Measurements from ENCODE around the gene PACSIN3. TPM values are rescaled to one million over a fixed set of nuclear protein-coding genes. Genes with fewer than 3 reads are reported as not detected.
A peak's percentile ranks its signal among the peaks of the same experiment; 100 is the strongest.

The PACSIN3 gene
- total and polyA plus RNA-seq, 2 of the 13 experiments (the other 11 are each of a cell fraction or from before 2014, with no cell fraction given) = 47.9 to 93.3 TPM

DNA sequence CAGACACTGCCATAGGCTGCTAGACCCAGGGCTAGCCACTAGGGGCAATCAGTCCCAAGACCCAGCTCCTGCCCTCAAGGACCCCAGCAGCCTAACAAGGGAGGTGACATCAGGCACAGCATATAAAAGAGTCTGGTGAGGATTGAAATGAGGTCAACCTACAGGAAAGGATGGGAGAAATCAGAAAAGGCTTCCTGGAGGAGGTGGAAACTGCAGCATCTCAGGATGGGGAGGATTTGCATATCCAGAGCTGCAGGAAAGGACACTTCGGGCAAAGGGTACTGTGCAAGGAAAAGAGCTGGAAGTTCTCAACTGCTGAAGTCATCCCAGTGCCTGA lies 6.6 kb downstream of the PACSIN3 start (continued):
- TF ChIP-seq STAG1 (CRISPR knock-in tag; IDR thresholded peaks at IDR 0.05) (peak; percentile 77), ZNF3 (CRISPR knock-in tag; IDR thresholded peaks at IDR 0.05) (no peak), ZNF556 (CRISPR knock-in tag; IDR thresholded peaks at IDR 0.05; ENCODE audit: borderline replicate concordance) (no peak), ZNF17 (CRISPR knock-in tag; IDR thresholded peaks at IDR 0.05) (no peak), ZEB1 (IDR thresholded peaks at IDR 0.05; ENCODE audit: insufficient replicate concordance, low read depth) (no peak), NBN (conservative IDR thresholded peaks at IDR 0.05) (no peak), FOXA3 (CRISPR knock-in tag; IDR thresholded peaks at IDR 0.05) (no peak), GFI1 (CRISPR knock-in tag; IDR thresholded peaks at IDR 0.05; ENCODE audit: borderline replicate concordance) (no peak), ZNF350 (CRISPR knock-in tag; IDR thresholded peaks at IDR 0.05; ENCODE audit: borderline replicate concordance, low read depth) (no peak), RFXANK (CRISPR knock-in tag; IDR thresholded peaks at IDR 0.05) (no peak), ATF7-NPFF (CRISPR knock-in tag; IDR thresholded peaks at IDR 0.05; ENCODE audit: low read depth) (no peak), ZNF549 (CRISPR knock-in tag; IDR thresholded peaks at IDR 0.05) (no peak), ZNF20 (CRISPR knock-in tag; IDR thresholded peaks at IDR 0.05) (no peak), SMC3 (IDR thresholded peaks at IDR 0.05; ENCODE audit: low read length) (peak; percentile 72), ZNF557 (CRISPR knock-in tag; IDR thresholded peaks at IDR 0.05) (no peak), ZNF543 (CRISPR knock-in tag; IDR thresholded peaks at IDR 0.05) (no peak), IKZF1 (IDR thresholded peaks at IDR 0.05) (no peak)
- TF ChIP-seq, protein P1, sequence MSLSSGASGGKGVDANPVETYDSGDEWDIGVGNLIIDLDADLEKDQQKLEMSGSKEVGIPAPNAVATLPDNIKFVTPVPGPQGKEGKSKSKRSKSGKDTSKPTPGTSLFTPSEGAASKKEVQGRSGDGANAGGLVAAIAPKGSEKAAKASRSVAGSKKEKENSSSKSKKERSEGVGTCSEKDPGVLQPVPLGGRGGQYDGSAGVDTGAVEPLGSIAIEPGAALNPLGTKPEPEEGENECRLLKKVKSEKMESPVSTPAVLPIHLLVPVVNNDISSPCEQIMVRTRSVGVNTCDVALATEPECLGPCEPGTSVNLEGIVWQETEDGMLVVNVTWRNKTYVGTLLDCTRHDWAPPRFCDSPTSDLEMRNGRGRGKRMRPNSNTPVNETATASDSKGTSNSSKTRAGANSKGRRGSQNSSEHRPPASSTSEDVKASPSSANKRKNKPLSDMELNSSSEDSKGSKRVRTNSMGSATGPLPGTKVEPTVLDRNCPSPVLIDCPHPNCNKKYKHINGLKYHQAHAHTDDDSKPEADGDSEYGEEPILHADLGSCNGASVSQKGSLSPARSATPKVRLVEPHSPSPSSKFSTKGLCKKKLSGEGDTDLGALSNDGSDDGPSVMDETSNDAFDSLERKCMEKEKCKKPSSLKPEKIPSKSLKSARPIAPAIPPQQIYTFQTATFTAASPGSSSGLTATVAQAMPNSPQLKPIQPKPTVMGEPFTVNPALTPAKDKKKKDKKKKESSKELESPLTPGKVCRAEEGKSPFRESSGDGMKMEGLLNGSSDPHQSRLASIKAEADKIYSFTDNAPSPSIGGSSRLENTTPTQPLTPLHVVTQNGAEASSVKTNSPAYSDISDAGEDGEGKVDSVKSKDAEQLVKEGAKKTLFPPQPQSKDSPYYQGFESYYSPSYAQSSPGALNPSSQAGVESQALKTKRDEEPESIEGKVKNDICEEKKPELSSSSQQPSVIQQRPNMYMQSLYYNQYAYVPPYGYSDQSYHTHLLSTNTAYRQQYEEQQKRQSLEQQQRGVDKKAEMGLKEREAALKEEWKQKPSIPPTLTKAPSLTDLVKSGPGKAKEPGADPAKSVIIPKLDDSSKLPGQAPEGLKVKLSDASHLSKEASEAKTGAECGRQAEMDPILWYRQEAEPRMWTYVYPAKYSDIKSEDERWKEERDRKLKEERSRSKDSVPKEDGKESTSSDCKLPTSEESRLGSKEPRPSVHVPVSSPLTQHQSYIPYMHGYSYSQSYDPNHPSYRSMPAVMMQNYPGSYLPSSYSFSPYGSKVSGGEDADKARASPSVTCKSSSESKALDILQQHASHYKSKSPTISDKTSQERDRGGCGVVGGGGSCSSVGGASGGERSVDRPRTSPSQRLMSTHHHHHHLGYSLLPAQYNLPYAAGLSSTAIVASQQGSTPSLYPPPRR (CRISPR knock-in tag; IDR thresholded peaks at IDR 0.05; ENCODE audit: borderline replicate concordance) = no peak
- TF ChIP-seq, protein P2, sequence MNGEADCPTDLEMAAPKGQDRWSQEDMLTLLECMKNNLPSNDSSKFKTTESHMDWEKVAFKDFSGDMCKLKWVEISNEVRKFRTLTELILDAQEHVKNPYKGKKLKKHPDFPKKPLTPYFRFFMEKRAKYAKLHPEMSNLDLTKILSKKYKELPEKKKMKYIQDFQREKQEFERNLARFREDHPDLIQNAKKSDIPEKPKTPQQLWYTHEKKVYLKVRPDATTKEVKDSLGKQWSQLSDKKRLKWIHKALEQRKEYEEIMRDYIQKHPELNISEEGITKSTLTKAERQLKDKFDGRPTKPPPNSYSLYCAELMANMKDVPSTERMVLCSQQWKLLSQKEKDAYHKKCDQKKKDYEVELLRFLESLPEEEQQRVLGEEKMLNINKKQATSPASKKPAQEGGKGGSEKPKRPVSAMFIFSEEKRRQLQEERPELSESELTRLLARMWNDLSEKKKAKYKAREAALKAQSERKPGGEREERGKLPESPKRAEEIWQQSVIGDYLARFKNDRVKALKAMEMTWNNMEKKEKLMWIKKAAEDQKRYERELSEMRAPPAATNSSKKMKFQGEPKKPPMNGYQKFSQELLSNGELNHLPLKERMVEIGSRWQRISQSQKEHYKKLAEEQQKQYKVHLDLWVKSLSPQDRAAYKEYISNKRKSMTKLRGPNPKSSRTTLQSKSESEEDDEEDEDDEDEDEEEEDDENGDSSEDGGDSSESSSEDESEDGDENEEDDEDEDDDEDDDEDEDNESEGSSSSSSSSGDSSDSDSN (CRISPR knock-in tag; IDR thresholded peaks at IDR 0.05) = no peak
- TF ChIP-seq, protein P3, sequence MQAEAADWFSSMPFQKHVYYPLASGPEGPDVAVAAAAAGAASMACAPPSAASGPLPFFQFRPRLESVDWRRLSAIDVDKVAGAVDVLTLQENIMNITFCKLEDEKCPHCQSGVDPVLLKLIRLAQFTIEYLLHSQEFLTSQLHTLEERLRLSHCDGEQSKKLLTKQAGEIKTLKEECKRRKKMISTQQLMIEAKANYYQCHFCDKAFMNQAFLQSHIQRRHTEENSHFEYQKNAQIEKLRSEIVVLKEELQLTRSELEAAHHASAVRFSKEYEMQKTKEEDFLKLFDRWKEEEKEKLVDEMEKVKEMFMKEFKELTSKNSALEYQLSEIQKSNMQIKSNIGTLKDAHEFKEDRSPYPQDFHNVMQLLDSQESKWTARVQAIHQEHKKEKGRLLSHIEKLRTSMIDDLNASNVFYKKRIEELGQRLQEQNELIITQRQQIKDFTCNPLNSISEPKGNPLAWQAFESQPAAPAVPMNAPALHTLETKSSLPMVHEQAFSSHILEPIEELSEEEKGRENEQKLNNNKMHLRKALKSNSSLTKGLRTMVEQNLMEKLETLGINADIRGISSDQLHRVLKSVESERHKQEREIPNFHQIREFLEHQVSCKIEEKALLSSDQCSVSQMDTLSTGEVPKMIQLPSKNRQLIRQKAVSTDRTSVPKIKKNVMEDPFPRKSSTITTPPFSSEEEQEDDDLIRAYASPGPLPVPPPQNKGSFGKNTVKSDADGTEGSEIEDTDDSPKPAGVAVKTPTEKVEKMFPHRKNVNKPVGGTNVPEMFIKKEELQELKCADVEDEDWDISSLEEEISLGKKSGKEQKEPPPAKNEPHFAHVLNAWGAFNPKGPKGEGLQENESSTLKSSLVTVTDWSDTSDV (CRISPR knock-in tag; IDR thresholded peaks at IDR 0.05) = no peak
- TF ChIP-seq, protein P4, sequence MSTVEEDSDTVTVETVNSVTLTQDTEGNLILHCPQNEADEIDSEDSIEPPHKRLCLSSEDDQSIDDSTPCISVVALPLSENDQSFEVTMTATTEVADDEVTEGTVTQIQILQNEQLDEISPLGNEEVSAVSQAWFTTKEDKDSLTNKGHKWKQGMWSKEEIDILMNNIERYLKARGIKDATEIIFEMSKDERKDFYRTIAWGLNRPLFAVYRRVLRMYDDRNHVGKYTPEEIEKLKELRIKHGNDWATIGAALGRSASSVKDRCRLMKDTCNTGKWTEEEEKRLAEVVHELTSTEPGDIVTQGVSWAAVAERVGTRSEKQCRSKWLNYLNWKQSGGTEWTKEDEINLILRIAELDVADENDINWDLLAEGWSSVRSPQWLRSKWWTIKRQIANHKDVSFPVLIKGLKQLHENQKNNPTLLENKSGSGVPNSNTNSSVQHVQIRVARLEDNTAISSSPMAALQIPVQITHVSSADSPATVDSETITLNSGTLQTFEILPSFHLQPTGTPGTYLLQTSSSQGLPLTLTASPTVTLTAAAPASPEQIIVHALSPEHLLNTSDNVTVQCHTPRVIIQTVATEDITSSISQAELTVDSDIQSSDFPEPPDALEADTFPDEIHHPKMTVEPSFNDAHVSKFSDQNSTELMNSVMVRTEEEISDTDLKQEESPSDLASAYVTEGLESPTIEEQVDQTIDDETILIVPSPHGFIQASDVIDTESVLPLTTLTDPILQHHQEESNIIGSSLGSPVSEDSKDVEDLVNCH (CRISPR knock-in tag; IDR thresholded peaks at IDR 0.05) = no peak
